Right hindlimb (tissue), 1 donor: ENCODE data around the gene ANLN.
"Not testable (repeated sequence)": the region's sequence is repeated elsewhere in the genome, so short reads cannot be mapped to it uniquely, and the experiment has no call there.

Experiments used
- DNase-seq: peaks from one replicate; pipeline ENCODE4 v3.0.0-alpha.2; 2018

ANLN gene

GRCh38 chr7:36472141-36472729 lies 82.6 kb downstream of the ANLN start:
- no peak for DNase-seq

- DNase-seq = peak; percentile 29
Measured at GRCh38 chr7:36473454-36474282, 84.0 kb downstream of the ANLN start.

GRCh38 chr7:36474283-36475010 lies 84.8 kb downstream of the ANLN start:
- no peak for DNase-seq

GRCh38 chr7:36475011-36475342 lies 85.3 kb downstream of the ANLN start:
- DNase-seq = no peak

GRCh38 chr7:36475381-36475780 lies 85.7 kb downstream of the ANLN start:
- DNase-seq = no peak

- no peak for DNase-seq
Measured at GRCh38 chr7:36478745-36479144, 89.1 kb downstream of the ANLN start.

- not testable (repeated sequence) for DNase-seq
Measured at GRCh38 chr7:36483853-36484252, 94.2 kb downstream of the ANLN start.

GRCh38 chr7:36484265-36484664 lies 94.6 kb downstream of the ANLN start:
- DNase-seq = no peak

- no peak for DNase-seq
Measured at GRCh38 chr7:36486336-36486735, 96.7 kb downstream of the ANLN start.

- no peak for DNase-seq
Measured at GRCh38 chr7:36487756-36488336, 98.2 kb downstream of the ANLN start.

- DNase-seq = not testable (repeated sequence)
Measured at GRCh38 chr7:36488672-36489071, 99.0 kb downstream of the ANLN start.

GRCh38 chr7:36490419-36490830 lies 100.8 kb downstream of the ANLN start:
- no peak for DNase-seq

- no peak for DNase-seq
Measured at GRCh38 chr7:36491317-36491716, 101.7 kb downstream of the ANLN start.

GRCh38 chr7:36496576-36496975 lies 106.9 kb downstream of the ANLN start:
- DNase-seq = no peak

- not testable (repeated sequence) for DNase-seq
Measured at GRCh38 chr7:36497176-36497575, 107.5 kb downstream of the ANLN start.

GRCh38 chr7:36497775-36498174 lies 108.1 kb downstream of the ANLN start:
- no peak for DNase-seq
